GM13976 (cell line): ENCODE measurements around the gene ZNF317.
"Not testable (repeated sequence)": the region's sequence is repeated elsewhere in the genome, so short reads cannot be mapped to it uniquely, and the experiment has no call there.

ENCODE experiments used
- DNase-seq: peaks from one replicate; pipeline ENCODE4 v3.0.0; 2012; ENCODE audit warnings: low spot score
- in situ Hi-C: fragments of 300-500 bp; cut with MboI; formaldehyde crosslinking; loops from one replicate; pipeline ENCODE4 v1.12.0; 2022; ENCODE audit warnings: low sequenced_read_pairs, mixed read lengths, inconsistent platforms; ENCODE audit not compliant: unreplicated experiment
- TF ChIP-seq, protein P1 (sequence below): IDR thresholded peaks from 2 replicates; pipeline ENCODE4 v1.5.1; 2012; ENCODE audit warnings: borderline replicate concordance, mild to moderate bottlenecking; ENCODE audit not compliant: insufficient read depth; ENCODE audit errors: extremely low read depth, missing control alignments, control extremely low read depth

Gene ZNF317

DNA sequence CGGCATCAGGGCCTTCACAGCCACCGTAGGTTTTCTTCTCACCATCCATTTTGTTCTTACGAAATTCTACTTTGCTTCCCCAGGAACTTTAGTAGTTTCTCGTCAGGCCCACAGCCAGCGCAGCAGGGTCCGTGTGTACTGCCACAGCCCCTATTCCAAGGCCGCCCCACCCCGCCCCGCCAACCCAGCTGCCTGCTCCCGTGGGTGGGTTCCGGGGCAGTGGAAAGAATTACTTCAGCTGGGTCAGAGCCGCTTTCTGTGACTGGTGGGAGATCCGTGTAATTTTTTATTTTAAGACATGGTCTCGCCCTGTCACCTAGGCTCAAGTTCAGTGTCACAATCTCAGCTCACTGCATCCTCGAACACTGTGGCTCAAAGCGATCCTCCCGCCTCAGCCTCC, 42.8 kb downstream of the ZNF317 start:
- TF ChIP-seq, protein P1, sequence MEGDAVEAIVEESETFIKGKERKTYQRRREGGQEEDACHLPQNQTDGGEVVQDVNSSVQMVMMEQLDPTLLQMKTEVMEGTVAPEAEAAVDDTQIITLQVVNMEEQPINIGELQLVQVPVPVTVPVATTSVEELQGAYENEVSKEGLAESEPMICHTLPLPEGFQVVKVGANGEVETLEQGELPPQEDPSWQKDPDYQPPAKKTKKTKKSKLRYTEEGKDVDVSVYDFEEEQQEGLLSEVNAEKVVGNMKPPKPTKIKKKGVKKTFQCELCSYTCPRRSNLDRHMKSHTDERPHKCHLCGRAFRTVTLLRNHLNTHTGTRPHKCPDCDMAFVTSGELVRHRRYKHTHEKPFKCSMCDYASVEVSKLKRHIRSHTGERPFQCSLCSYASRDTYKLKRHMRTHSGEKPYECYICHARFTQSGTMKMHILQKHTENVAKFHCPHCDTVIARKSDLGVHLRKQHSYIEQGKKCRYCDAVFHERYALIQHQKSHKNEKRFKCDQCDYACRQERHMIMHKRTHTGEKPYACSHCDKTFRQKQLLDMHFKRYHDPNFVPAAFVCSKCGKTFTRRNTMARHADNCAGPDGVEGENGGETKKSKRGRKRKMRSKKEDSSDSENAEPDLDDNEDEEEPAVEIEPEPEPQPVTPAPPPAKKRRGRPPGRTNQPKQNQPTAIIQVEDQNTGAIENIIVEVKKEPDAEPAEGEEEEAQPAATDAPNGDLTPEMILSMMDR: no peak
- DNase-seq: no peak
- in situ Hi-C loops: no loop called here

DNA sequence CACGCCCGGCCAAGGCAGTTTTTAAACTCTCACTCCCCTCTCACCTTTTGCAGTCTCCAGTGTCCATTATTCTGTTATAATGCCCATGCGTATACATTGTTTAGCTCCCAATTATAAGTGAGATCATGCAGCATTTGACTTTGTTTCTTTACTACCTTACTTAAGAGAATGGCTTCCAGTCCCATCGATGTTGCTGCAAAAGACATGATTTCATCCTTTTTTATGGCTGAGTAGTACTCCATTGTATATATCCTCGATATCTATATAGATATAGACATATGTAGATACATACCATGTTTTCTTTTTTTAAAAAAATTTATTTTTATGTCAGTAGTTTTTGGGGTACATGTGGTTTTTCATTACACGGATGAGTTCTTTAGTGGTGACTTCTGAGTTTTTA, 47.0 kb downstream of the ZNF317 start:
- TF ChIP-seq, protein P1: no peak
- DNase-seq: no peak
- in situ Hi-C loops: no loop called here

DNA sequence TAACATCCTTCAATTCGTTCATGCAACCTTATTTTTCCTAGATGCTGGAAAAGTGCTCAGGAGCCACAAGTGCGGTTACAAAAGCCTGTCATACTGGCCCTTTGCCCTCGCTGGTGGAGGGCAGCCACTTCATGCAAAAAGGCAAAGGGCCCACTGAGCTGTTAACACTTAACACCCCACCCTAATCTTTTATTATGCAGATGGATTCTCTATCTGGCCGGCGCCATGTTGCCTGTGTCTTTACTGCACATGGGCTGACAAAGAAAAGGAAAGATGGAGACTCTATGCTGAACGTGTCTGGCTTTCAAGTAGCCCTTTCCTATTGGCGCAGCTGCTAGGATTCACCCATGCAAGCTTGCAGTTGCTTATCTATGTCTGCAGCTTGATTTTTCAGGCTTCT, 49.3 kb downstream of the ZNF317 start:
- DNase-seq: no peak
- TF ChIP-seq, protein P1: no peak
- in situ Hi-C loops: no loop called here

DNA sequence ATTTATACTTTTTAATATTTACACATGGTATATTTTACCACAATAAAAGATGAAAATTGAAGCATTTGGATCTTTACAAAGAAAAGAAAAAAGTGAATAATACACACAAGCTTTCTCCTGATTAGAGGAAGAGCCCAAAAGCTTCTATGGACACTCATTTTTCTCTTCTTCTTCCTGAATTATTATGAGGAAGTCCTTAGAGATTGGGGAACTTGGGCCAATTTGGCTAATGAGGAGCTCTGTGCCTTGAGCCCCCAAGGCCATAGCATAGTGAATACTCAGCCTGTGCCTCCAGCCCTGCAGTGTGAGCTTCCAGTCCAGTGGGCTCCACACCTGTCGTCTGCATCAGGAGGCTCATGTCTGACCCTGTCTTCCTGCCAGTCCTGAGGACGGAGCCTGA, 57.8 kb downstream of the ZNF317 start:
- in situ Hi-C loops: not testable (repeated sequence)

DNA sequence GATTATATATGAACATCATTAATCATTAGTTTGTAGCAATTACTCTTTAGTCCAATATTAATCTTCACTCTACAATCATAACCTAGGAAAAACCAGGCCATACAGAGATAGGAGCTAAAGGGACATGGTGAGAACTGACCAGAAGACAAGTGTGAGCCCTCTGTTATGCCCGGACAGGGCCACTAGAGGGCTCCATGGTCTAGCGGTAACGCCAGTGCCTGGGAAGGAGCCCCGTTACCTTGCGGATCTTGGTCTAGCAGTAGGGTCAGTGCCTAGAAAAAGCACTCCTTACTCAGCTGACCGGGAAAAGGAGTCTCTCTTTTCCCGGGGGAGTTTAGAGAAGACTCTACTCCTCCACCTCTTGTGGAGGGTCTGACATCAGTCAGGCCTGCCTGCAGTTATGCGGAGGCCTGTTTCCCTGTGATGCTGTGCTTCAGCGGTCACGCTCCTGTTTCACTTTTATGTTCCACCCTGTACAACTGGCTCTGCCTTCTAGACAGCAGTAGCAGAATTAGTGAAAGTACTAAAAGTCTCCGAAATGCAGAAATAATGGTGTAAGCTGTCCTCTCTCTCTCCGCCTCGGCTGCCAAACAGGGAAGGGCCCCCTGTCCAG, 65.4 kb downstream of the ZNF317 start:
- TF ChIP-seq, protein P1: peak; percentile 89
- DNase-seq: peak; percentile 63
- in situ Hi-C loops: loop anchor here (10.0 kb wide), 1 partner anchor 589 kb away; no protein-coding TSS in a partner anchor

More for the DNA sequence above, 57.8 kb downstream of the ZNF317 start:
- not testable (repeated sequence) for DNase-seq
